ENCODE measurements around the gene GPC3. TPM values are rescaled to one million over a fixed set of nuclear protein-coding genes. Genes with fewer than 3 reads are reported as not detected.

The GPC3 gene
- total RNA-seq, 1 donor from 2014 or later = 4.2 TPM

GRCh38 chrX:133669214-133669613 lies 316.2 kb downstream of the GPC3 start:
- Mint-ChIP-seq H3K27me3 (ENCODE audit: unreplicated experiment) (peaks cover 2% of the 10 kb centered on the region), H3K27ac (ENCODE audit: unreplicated experiment) (peak overlapping the region; percentile 52), H3K4me3 (ENCODE audit: unreplicated experiment) (no peak overlapping the region), H3K9me3 (ENCODE audit: unreplicated experiment) (no peaks in the 10 kb centered on the region), H3K4me1 (ENCODE audit: low read depth, unreplicated experiment) (peaks cover 22% of the 10 kb centered on the region), H3K36me3 (ENCODE audit: unreplicated experiment) (no peaks in the 10 kb centered on the region)
- DNase-seq = no peak
- no peak for TF ChIP-seq CTCF (IDR thresholded peaks at IDR 0.05; ENCODE audit: partially characterized antibody, unreplicated experiment)

- Mint-ChIP-seq H3K36me3 (ENCODE audit: unreplicated experiment) (no peaks in the 10 kb centered on the region), H3K4me1 (ENCODE audit: low read depth, unreplicated experiment) (peaks cover 22% of the 10 kb centered on the region), H3K4me3 (ENCODE audit: unreplicated experiment) (no peak overlapping the region), H3K27ac (ENCODE audit: unreplicated experiment) (peak overlapping the region; percentile 52), H3K9me3 (ENCODE audit: unreplicated experiment) (no peaks in the 10 kb centered on the region), H3K27me3 (ENCODE audit: unreplicated experiment) (peaks cover 2% of the 10 kb centered on the region)
- no peak for TF ChIP-seq CTCF (IDR thresholded peaks at IDR 0.05; ENCODE audit: partially characterized antibody, unreplicated experiment)
- DNase-seq = no peak
These were observed 317.0 kb downstream of the GPC3 start for GRCh38 chrX:133668225-133668931.

- H3K4me3 Mint-ChIP-seq (ENCODE audit: unreplicated experiment) = no peak overlapping the region
- TF ChIP-seq CTCF (IDR thresholded peaks at IDR 0.05; ENCODE audit: partially characterized antibody, unreplicated experiment) = no peak
- H3K36me3 Mint-ChIP-seq (ENCODE audit: unreplicated experiment) = no peaks in the 10 kb centered on the region
- H3K4me1 Mint-ChIP-seq (ENCODE audit: low read depth, unreplicated experiment) = peaks cover 18% of the 10 kb centered on the region
- H3K27ac Mint-ChIP-seq (ENCODE audit: unreplicated experiment) = no peak overlapping the region
- no peaks in the 10 kb centered on the region for H3K9me3 Mint-ChIP-seq (ENCODE audit: unreplicated experiment)
- no peak for DNase-seq
- H3K27me3 Mint-ChIP-seq (ENCODE audit: unreplicated experiment) = peaks cover 2% of the 10 kb centered on the region
These were observed 319.1 kb downstream of the GPC3 start for GRCh38 chrX:133666256-133666655.

- Mint-ChIP-seq H3K4me1 (ENCODE audit: low read depth, unreplicated experiment) (no peaks in the 10 kb centered on the region), H3K4me3 (ENCODE audit: unreplicated experiment) (no peak overlapping the region), H3K27me3 (ENCODE audit: unreplicated experiment) (peaks cover 2% of the 10 kb centered on the region), H3K9me3 (ENCODE audit: unreplicated experiment) (no peaks in the 10 kb centered on the region), H3K27ac (ENCODE audit: unreplicated experiment) (no peak overlapping the region), H3K36me3 (ENCODE audit: unreplicated experiment) (no peaks in the 10 kb centered on the region)
- no peak for TF ChIP-seq CTCF (IDR thresholded peaks at IDR 0.05; ENCODE audit: partially characterized antibody, unreplicated experiment)
- no peak for DNase-seq
These were observed 323.2 kb downstream of the GPC3 start for GRCh38 chrX:133661962-133662839.

GRCh38 chrX:133660281-133660680 lies 325.1 kb downstream of the GPC3 start:
- Mint-ChIP-seq H3K27ac (ENCODE audit: unreplicated experiment) (no peak overlapping the region), H3K27me3 (ENCODE audit: unreplicated experiment) (no peaks in the 10 kb centered on the region), H3K4me3 (ENCODE audit: unreplicated experiment) (no peak overlapping the region), H3K4me1 (ENCODE audit: low read depth, unreplicated experiment) (no peaks in the 10 kb centered on the region), H3K36me3 (ENCODE audit: unreplicated experiment) (no peaks in the 10 kb centered on the region), H3K9me3 (ENCODE audit: unreplicated experiment) (no peaks in the 10 kb centered on the region)
- no peak for DNase-seq
- no peak for TF ChIP-seq CTCF (IDR thresholded peaks at IDR 0.05; ENCODE audit: partially characterized antibody, unreplicated experiment)

Data from glutamatergic neuron (in vitro differentiated cells).